Naive thymus-derived CD4-positive, alpha-beta T cell (primary cell): ENCODE results near the gene TENM4. TPM values are rescaled to one million over a fixed set of nuclear protein-coding genes. Genes with fewer than 3 reads are reported as not detected.

Source experiments
- ATAC-seq: fragments of 150-1000 bp; cut with Tn5 transposase; 2 replicates; pipeline ENCODE4 v1.10.0; 2021; ENCODE audit warnings: mild to moderate bottlenecking, moderate library complexity
- CTCF ChIA-PET: fragments of 350-600 bp; sonication (Branson Sonifier 250); formaldehyde crosslinking; loops from one replicate; lab custom pipeline; 2021; ENCODE audit warnings: antibody characterized with exemption; lab: Charles Lee
- POLR2A ChIA-PET: fragments of 350-600 bp; sonication (Branson Sonifier 250); formaldehyde crosslinking; loops from one replicate; lab custom pipeline; 2021; ENCODE audit warnings: antibody characterized with exemption, inconsistent platforms; lab: Charles Lee
- DNase-seq, 9 donors: peaks; one replicate each; pipeline versions ENCODE4 v3.0.0 to v3.0.0-alpha.2; 2020 to 2022; ENCODE audit warnings: mixed read lengths in 1 of 9
- H3K27ac ChIP-seq: one replicate; pipeline ENCODE4 v1.7.0; 2013; ENCODE audit warnings: mild to moderate bottlenecking, low read depth, low read length, moderate library complexity
- H3K27me3 ChIP-seq, 2 donors: one replicate each; pipeline ENCODE4 v1.7.0; 2013; ENCODE audit warnings: low read length in 2 of 2, mild to moderate bottlenecking in 2 of 2, moderate library complexity in 2 of 2; ENCODE audit not compliant: control insufficient read depth in 2 of 2, insufficient read depth in 2 of 2
- H3K36me3 ChIP-seq, 3 experiments: 1 replicate in 2 of 3; 2 replicates in 1 of 3; pipeline ENCODE4 v1.7.0; 2013; ENCODE audit warnings: low read length in 3 of 3, mild to moderate bottlenecking in 3 of 3, moderate library complexity in 1 of 3; ENCODE audit not compliant: insufficient read depth in 3 of 3, control insufficient read depth in 2 of 3
- H3K4me1 ChIP-seq, 2 donors: one replicate each; pipeline ENCODE4 v1.7.0; 2013; ENCODE audit warnings: low read length in 2 of 2, mild to moderate bottlenecking in 2 of 2, moderate library complexity in 1 of 2; ENCODE audit not compliant: control insufficient read depth in 2 of 2, insufficient read depth in 2 of 2
- H3K4me3 ChIP-seq: 2 replicates; pipeline ENCODE4 v1.7.0; 2013; ENCODE audit warnings: mild to moderate bottlenecking, low read length
- H3K9me3 ChIP-seq, 3 experiments: 1 replicate in 2 of 3; 2 replicates in 1 of 3; pipeline ENCODE4 v1.7.0; 2013; ENCODE audit warnings: low read length in 3 of 3; ENCODE audit not compliant: control insufficient read depth in 2 of 3
- H3K27ac Mint-ChIP-seq, 9 donors: one replicate each; pipeline ENCODE4 v1.8.0; 2020 to 2022; ENCODE audit warnings: mixed read lengths in 9 of 9, mild to moderate bottlenecking in 8 of 9, moderate library complexity in 5 of 9, inconsistent platforms in 2 of 9
- H3K27me3 Mint-ChIP-seq, 5 donors: one replicate each; pipeline ENCODE4 v1.8.0; 2021 to 2022; ENCODE audit warnings: mixed read lengths in 5 of 5, mild to moderate bottlenecking in 1 of 5
- H3K36me3 Mint-ChIP-seq, 5 donors: one replicate each; pipeline ENCODE4 v1.8.0; 2020 to 2022; ENCODE audit warnings: mixed read lengths in 5 of 5, mild to moderate bottlenecking in 3 of 5, inconsistent platforms in 1 of 5
- H3K4me1 Mint-ChIP-seq, 7 donors: one replicate each; pipeline ENCODE4 v1.8.0; 2020 to 2022; ENCODE audit warnings: mixed read lengths in 7 of 7, mild to moderate bottlenecking in 3 of 7, inconsistent platforms in 1 of 7
- H3K4me3 Mint-ChIP-seq, 10 donors: one replicate each; pipeline ENCODE4 v1.8.0; 2020 to 2022; ENCODE audit warnings: mild to moderate bottlenecking in 10 of 10, mixed read lengths in 10 of 10, moderate library complexity in 6 of 10, inconsistent platforms in 2 of 10
- H3K9me3 Mint-ChIP-seq, 11 donors: one replicate each; pipeline ENCODE4 v1.8.0; 2020 to 2022; ENCODE audit warnings: mixed read lengths in 11 of 11, mild to moderate bottlenecking in 4 of 11, inconsistent platforms in 1 of 11, moderate library complexity in 1 of 11
- intact Hi-C, 2 donors: fragments of 100-400 bp; cut with micrococcal nuclease; formaldehyde crosslinking; loops; one replicate each; pipeline ENCODE4 v1.15.1; 2023
- polyA plus RNA-seq, 2 donors: library from polyadenylated mRNA; unstranded; fragments of 300-500 nt; fragmentation: Illumina TruSeq; gene quantifications; one replicate each; pipeline ENCODE4 v1.2.3, GENCODE V29; 2021
- total RNA-seq, 6 experiments: library from RNA in 5 of 6; stranded (reverse) in 5 of 6; gene quantifications; 1 replicate in 5 of 6; 2 replicates in 1 of 6; pipeline ENCODE4 v1.2.3 and lab custom pipeline; 2021 to 2026

The TENM4 gene
- total and polyA plus RNA-seq, 7 experiments from 2014 or later = 0.32 to 0.47 TPM; not detected in 5

- H3K36me3 Mint-ChIP-seq = no peaks in the 10 kb centered on the region
- intact Hi-C loops = no loop called here
These were observed 778.0 kb downstream of the TENM4 start for GRCh38 chr11:78662811-78663210.

GRCh38 chr11:78660471-78660870 lies 780.4 kb downstream of the TENM4 start:
- Mint-ChIP-seq H3K4me1 (no peaks in the 10 kb centered on the region), H3K9me3 (peaks cover 0 to 4% (median 0%) of the 10 kb centered on the region in 11 donors), H3K27ac (no peak overlapping the region), H3K4me3 (no peak overlapping the region), H3K27me3 (peaks cover 3 to 15% (median 9%) of the 10 kb centered on the region in 5 donors), H3K36me3 (no peaks in the 10 kb centered on the region)
- intact Hi-C loops = no loop called here
- H3K4me3 ChIP-seq = no peak overlapping the region
- ChIA-PET CTCF (no interaction called here), POLR2A (no interaction called here)
- no peak for ATAC-seq
- DNase-seq = no peak
- no peaks in the 10 kb centered on the region for H3K27me3 ChIP-seq
- no peaks in the 10 kb centered on the region for H3K9me3 ChIP-seq
- no peaks in the 10 kb centered on the region for H3K36me3 ChIP-seq
- H3K4me1 ChIP-seq = no peaks in the 10 kb centered on the region
- no peak overlapping the region for H3K27ac ChIP-seq

More at GRCh38 chr11:78662811-78663210, 778.0 kb downstream of the TENM4 start:
- Mint-ChIP-seq H3K4me1 (no peaks in the 10 kb centered on the region), H3K4me3 (no peak overlapping the region), H3K9me3 (peaks cover 0 to 4% (median 0%) of the 10 kb centered on the region in 11 donors), H3K27ac (no peak overlapping the region), H3K27me3 (peaks cover 0 to 14% (median 10%) of the 10 kb centered on the region in 5 donors)
- Histone ChIP-seq H3K36me3 (no peaks in the 10 kb centered on the region), H3K4me1 (no peaks in the 10 kb centered on the region), H3K9me3 (no peaks in the 10 kb centered on the region), H3K4me3 (no peak overlapping the region), H3K27ac (no peak overlapping the region), H3K27me3 (no peaks in the 10 kb centered on the region)
- ChIA-PET CTCF (no interaction called here), POLR2A (no interaction called here)
- no peak for DNase-seq
- ATAC-seq = no peak

GRCh38 chr11:78659326-78660270 lies 781.2 kb downstream of the TENM4 start:
- ATAC-seq (no peak), DNase-seq (no peak)
- H3K36me3 Mint-ChIP-seq = no peaks in the 10 kb centered on the region
- Histone ChIP-seq H3K27me3 (no peaks in the 10 kb centered on the region), H3K36me3 (no peaks in the 10 kb centered on the region), H3K9me3 (no peaks in the 10 kb centered on the region), H3K4me1 (no peaks in the 10 kb centered on the region), H3K27ac (no peak overlapping the region), H3K4me3 (no peak overlapping the region)
- peaks cover 0 to 4% (median 0%) of the 10 kb centered on the region in 11 donors for H3K9me3 Mint-ChIP-seq
- intact Hi-C loops = no loop called here
- POLR2A ChIA-PET = no interaction called here
- no peaks in the 10 kb centered on the region for H3K4me1 Mint-ChIP-seq
- H3K4me3 Mint-ChIP-seq = no peak overlapping the region
- no peak overlapping the region for H3K27ac Mint-ChIP-seq
- peaks cover 3 to 16% (median 9%) of the 10 kb centered on the region in 5 donors for H3K27me3 Mint-ChIP-seq
- CTCF ChIA-PET = no interaction called here

- POLR2A ChIA-PET = no interaction called here
These were observed 782.6 kb downstream of the TENM4 start for GRCh38 chr11:78657968-78658839.

GRCh38 chr11:78657441-78657840 lies 783.4 kb downstream of the TENM4 start:
- no peak overlapping the region for H3K27ac Mint-ChIP-seq
- no peak overlapping the region for H3K27ac ChIP-seq

More at GRCh38 chr11:78657968-78658839, 782.6 kb downstream of the TENM4 start:
- H3K27ac ChIP-seq = no peak overlapping the region
- ATAC-seq = no peak
- no peaks in the 10 kb centered on the region for H3K27me3 ChIP-seq
- CTCF ChIA-PET = interaction anchor here (0.7 kb wide), 1 partner anchor 13 kb away, joined by 3 read pairs; no protein-coding TSS in a partner anchor
- no peaks in the 10 kb centered on the region for H3K36me3 ChIP-seq
- H3K9me3 ChIP-seq = no peaks in the 10 kb centered on the region
- H3K4me3 ChIP-seq = no peak overlapping the region
- Mint-ChIP-seq H3K4me1 (no peaks in the 10 kb centered on the region), H3K27ac (no peak overlapping the region), H3K27me3 (peaks cover 0 to 19% (median 5%) of the 10 kb centered on the region in 5 donors), H3K4me3 (no peak overlapping the region), H3K9me3 (peaks cover 0 to 2% (median 0%) of the 10 kb centered on the region in 11 donors), H3K36me3 (no peaks in the 10 kb centered on the region)
- DNase-seq = no peak
- intact Hi-C loops = no loop called here
- no peaks in the 10 kb centered on the region for H3K4me1 ChIP-seq

GRCh38 chr11:78656984-78657383 lies 783.8 kb downstream of the TENM4 start:
- H3K4me1 ChIP-seq = no peaks in the 10 kb centered on the region
- peaks cover 0 to 2% (median 0%) of the 10 kb centered on the region in 11 donors for H3K9me3 Mint-ChIP-seq
- H3K4me3 Mint-ChIP-seq = no peak overlapping the region
- intact Hi-C loops = no loop called here
- peaks cover 0 to 12% (median 3%) of the 10 kb centered on the region in 5 donors for H3K27me3 Mint-ChIP-seq
- H3K27ac Mint-ChIP-seq = no peak overlapping the region
- no peak overlapping the region for H3K27ac ChIP-seq
- no peaks in the 10 kb centered on the region for H3K27me3 ChIP-seq
- H3K4me1 Mint-ChIP-seq = no peaks in the 10 kb centered on the region
- ATAC-seq = no peak
- ChIA-PET POLR2A (no interaction called here), CTCF (interaction anchor here (0.8 kb wide), 1 partner anchor 12 kb away, joined by 3 read pairs; no protein-coding TSS in a partner anchor)
- H3K36me3 ChIP-seq = no peaks in the 10 kb centered on the region
- DNase-seq = no peak
- H3K4me3 ChIP-seq = no peak overlapping the region
- H3K36me3 Mint-ChIP-seq = no peaks in the 10 kb centered on the region
- H3K9me3 ChIP-seq = no peaks in the 10 kb centered on the region

More at GRCh38 chr11:78657441-78657840, 783.4 kb downstream of the TENM4 start:
- Mint-ChIP-seq H3K36me3 (no peaks in the 10 kb centered on the region), H3K9me3 (peaks cover 0 to 2% (median 0%) of the 10 kb centered on the region in 11 donors), H3K4me1 (no peaks in the 10 kb centered on the region), H3K27me3 (peaks cover 0 to 17% (median 3%) of the 10 kb centered on the region in 5 donors), H3K4me3 (no peak overlapping the region)
- no peaks in the 10 kb centered on the region for H3K9me3 ChIP-seq
- no peaks in the 10 kb centered on the region for H3K27me3 ChIP-seq
- intact Hi-C loops = no loop called here
- ATAC-seq (no peak), DNase-seq (no peak)
- H3K4me1 ChIP-seq = no peaks in the 10 kb centered on the region
- POLR2A ChIA-PET = no interaction called here
- no peak overlapping the region for H3K4me3 ChIP-seq
- no peaks in the 10 kb centered on the region for H3K36me3 ChIP-seq
- CTCF ChIA-PET = interaction anchor here (0.7 kb wide), 1 partner anchor 12 kb away, joined by 3 read pairs; no protein-coding TSS in a partner anchor
